HFF-Myc (cell line): ENCODE data around the gene IFIH1.

Source experiments
- DNase-seq: peaks from one replicate; pipeline ENCODE4 v3.0.0-alpha.2; 2011; ENCODE audit warnings: low read depth; ENCODE audit errors: extremely low read depth
- H3K4me3 ChIP-seq: replicated peaks from 2 replicates; pipeline ENCODE4 v1.5.1; 2011; ENCODE audit warnings: low read depth, mild to moderate bottlenecking, control low read depth, low read length
- CTCF ChIP-seq: IDR thresholded peaks from 2 replicates; pipeline ENCODE4 v1.5.1; 2012; ENCODE audit warnings: mild to moderate bottlenecking, low read depth, low read length, control low read depth; ENCODE audit errors: missing control alignments

Gene IFIH1

GRCh38 chr2:162327806-162328205 is 9.3 kb upstream of the IFIH1 start:
- no peak for DNase-seq
- TF ChIP-seq CTCF, result no peak
- no peak overlapping the region for H3K4me3 ChIP-seq

- TF ChIP-seq CTCF, result peak; percentile 81
- no peak for DNase-seq
- H3K4me3 ChIP-seq, result no peak overlapping the region
Observed at GRCh38 chr2:162327134-162327769, 8.8 kb upstream of the IFIH1 start.

GRCh38 chr2:162324953-162325352 is 6.5 kb upstream of the IFIH1 start:
- no peak overlapping the region for H3K4me3 ChIP-seq
- no peak for TF ChIP-seq CTCF
- DNase-seq, result no peak

- no peak overlapping the region for H3K4me3 ChIP-seq
- TF ChIP-seq CTCF, result no peak
- no peak for DNase-seq
Observed at GRCh38 chr2:162320864-162321517, 2.5 kb upstream of the IFIH1 start.

GRCh38 chr2:162317861-162318327 is 590 bp downstream of the IFIH1 start:
- no peak for DNase-seq
- no peak for TF ChIP-seq CTCF
- peak overlapping the region; percentile 67 for H3K4me3 ChIP-seq

- no peak for DNase-seq
- TF ChIP-seq CTCF, result no peak
- H3K4me3 ChIP-seq, result peak overlapping the region; percentile 67
Observed at GRCh38 chr2:162317058-162317742, 1.3 kb downstream of the IFIH1 start.
